ENCODE results near the gene PGAM1. TPM values are rescaled to one million over a fixed set of nuclear protein-coding genes. Genes with fewer than 3 reads are reported as not detected.

The PGAM1 gene
- total and polyA plus RNA-seq, 2 donors from 2014 or later: 161 to 328 TPM

DNA sequence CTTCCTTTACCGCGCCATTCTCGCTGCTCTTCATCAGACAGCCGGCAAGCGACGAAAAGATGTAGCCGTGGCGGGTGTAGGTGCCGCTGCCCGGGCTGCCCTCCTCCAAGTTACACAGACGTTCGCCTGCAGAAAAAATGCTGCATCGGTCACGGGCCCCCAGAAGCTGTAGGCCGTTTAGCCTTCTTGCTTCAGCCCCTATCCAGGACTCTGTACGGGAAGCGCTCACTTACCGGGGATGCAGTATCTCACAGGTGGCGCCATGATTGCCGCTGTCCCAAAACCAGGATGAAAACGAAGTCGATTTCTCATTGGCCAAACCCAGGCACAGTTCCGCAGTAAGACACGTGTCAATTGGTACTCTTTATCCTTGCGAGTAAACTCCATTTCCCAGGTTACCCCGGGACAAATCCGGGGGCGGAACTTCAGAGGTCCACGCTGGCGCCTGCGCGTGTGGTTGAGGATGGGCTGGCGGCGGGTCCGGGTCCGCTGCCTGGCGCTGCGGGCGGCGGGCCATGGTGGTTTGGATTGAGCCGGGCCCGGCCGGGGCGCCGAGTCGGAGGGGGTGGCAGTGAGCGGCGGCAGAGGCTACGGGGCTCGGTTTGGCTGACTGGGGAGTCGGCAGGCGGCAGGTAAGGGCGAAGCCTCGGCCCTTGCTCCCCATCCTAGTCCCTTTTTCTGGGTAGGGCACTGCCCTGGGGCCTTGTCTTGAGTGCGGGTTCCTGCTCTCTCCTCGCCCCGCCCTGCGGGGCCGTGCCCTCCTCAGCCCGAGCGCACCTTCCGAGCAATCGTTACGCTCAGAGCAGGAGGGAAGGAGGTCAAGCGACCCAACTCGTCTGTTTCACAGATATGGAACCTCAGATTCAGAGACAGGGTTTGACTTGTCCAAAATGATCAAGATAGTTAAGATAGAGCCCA lies 20.0 kb downstream of the PGAM1 start, which contains the start of the genes EXOSC1 and ZDHHC16:
EXOSC1 (minus strand) TSS at position 285 of the 918 bp plus-strand sequence; CDS start at position 264, 21 bp downstream.
ZDHHC16 (plus strand) TSS at position 454 of the 918 bp plus-strand sequence. CDS start 5,501 bp downstream, outside the sequence.
- intact Hi-C loops (cut with DNase I): no loop called here
- FAIRE-seq: peak; percentile 82
- Histone ChIP-seq H3K9ac (ENCODE audit: low read length in 3 of 3) (peak within 1 kb of the TSS; percentile 82 to 93 (median 84)), H3K4me3 (ENCODE audit: low read length in 3 of 3) (peak within 1 kb of the TSS; percentile 94 to 100 (median 97)), H3K27ac (ENCODE audit: low read depth in 2 of 2, low read length in 2 of 2) (peak within 1 kb of the TSS; percentile 55 to 69), H3K27me3 (ENCODE audit: control insufficient read depth, insufficient read depth, low read length) (no peaks in the 10 kb centered on the region), H3K9me3 (ENCODE audit: control insufficient read depth in 2 of 3, insufficient read depth in 1 of 3, low read length in 3 of 3) (no peaks in the 10 kb centered on the region), H3K4me1 (ENCODE audit: control insufficient read depth in 2 of 3, insufficient read depth in 2 of 3, low read depth in 1 of 3, low read length in 3 of 3) (peaks cover 0 to 19% (median 10%) of the 10 kb centered on the region in 3 donors), H3K36me3 (ENCODE audit: control insufficient read depth in 2 of 3, insufficient read depth in 3 of 3, low read length in 3 of 3) (peaks cover 0 to 5% (median 0%) of the 10 kb centered on the region in 3 donors)
- DNase-seq: peak; percentile 93 to 99 (median 96)
- TF ChIP-seq, protein P1, sequence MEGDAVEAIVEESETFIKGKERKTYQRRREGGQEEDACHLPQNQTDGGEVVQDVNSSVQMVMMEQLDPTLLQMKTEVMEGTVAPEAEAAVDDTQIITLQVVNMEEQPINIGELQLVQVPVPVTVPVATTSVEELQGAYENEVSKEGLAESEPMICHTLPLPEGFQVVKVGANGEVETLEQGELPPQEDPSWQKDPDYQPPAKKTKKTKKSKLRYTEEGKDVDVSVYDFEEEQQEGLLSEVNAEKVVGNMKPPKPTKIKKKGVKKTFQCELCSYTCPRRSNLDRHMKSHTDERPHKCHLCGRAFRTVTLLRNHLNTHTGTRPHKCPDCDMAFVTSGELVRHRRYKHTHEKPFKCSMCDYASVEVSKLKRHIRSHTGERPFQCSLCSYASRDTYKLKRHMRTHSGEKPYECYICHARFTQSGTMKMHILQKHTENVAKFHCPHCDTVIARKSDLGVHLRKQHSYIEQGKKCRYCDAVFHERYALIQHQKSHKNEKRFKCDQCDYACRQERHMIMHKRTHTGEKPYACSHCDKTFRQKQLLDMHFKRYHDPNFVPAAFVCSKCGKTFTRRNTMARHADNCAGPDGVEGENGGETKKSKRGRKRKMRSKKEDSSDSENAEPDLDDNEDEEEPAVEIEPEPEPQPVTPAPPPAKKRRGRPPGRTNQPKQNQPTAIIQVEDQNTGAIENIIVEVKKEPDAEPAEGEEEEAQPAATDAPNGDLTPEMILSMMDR (IDR thresholded peaks at IDR 0.05; ENCODE audit: borderline replicate concordance, extremely low read depth, insufficient read depth): no peak

DNA sequence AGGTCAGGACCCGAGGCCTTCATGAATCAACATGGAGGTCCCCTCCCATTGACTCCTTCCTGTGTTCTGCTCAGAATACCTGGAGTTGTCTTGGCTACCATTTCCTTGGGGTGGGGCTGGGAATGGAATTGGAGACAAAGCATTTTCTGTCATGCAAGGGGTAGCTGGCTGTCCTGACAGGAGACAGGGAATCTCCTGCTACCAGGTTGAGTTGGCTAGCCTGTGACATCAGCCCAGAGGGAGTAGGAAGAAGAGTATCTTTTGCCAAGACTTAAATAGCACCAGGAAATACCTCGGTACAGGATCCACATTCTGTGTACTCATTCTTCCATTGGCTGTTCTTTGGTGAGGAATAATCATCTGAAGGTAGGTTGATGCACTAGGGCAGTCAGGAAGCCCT lies 24.8 kb downstream of the PGAM1 start:
- Histone ChIP-seq H3K27ac (ENCODE audit: low read depth in 2 of 2, low read length in 2 of 2) (no peak overlapping the region), H3K4me1 (ENCODE audit: control insufficient read depth in 2 of 3, insufficient read depth in 2 of 3, low read depth in 1 of 3, low read length in 3 of 3) (peaks cover 0 to 13% (median 12%) of the 10 kb centered on the region in 3 donors), H3K9ac (ENCODE audit: low read length in 3 of 3) (no peak overlapping the region), H3K27me3 (ENCODE audit: control insufficient read depth, insufficient read depth, low read length) (no peaks in the 10 kb centered on the region), H3K4me3 (ENCODE audit: low read length in 3 of 3) (no peak overlapping the region), H3K36me3 (ENCODE audit: control insufficient read depth in 2 of 3, insufficient read depth in 3 of 3, low read length in 3 of 3) (peaks cover 0 to 3% (median 2%) of the 10 kb centered on the region in 3 donors), H3K9me3 (ENCODE audit: control insufficient read depth in 2 of 3, insufficient read depth in 1 of 3, low read length in 3 of 3) (no peaks in the 10 kb centered on the region)
- DNase-seq: no peak
- no peak for FAIRE-seq
- TF ChIP-seq, protein P1 (IDR thresholded peaks at IDR 0.05; ENCODE audit: borderline replicate concordance, extremely low read depth, insufficient read depth): no peak
- intact Hi-C loops (cut with DNase I): no loop called here

DNA sequence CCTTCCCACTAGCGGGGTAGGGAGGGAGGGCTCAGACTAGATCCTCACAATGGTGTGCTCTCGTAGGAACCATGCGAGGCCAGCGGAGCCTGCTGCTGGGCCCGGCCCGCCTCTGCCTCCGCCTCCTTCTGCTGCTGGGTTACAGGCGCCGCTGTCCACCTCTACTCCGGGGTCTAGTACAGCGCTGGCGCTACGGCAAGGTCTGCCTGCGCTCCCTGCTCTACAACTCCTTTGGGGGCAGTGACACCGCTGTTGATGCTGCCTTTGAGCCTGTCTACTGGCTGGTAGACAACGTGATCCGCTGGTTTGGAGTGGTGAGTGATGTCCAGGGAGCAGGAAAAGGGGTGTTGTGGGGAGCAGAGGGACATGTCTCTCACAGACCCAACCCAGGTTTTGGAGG lies 25.6 kb downstream of the PGAM1 start:
- intact Hi-C loops (cut with DNase I): no loop called here
- TF ChIP-seq, protein P1 (IDR thresholded peaks at IDR 0.05; ENCODE audit: borderline replicate concordance, extremely low read depth, insufficient read depth): no peak
- H3K27ac ChIP-seq (ENCODE audit: low read depth in 2 of 2, low read length in 2 of 2): no peak overlapping the region
- FAIRE-seq (no peak), DNase-seq (no peak)
- H3K27me3 ChIP-seq (ENCODE audit: control insufficient read depth, insufficient read depth, low read length): no peaks in the 10 kb centered on the region
- H3K4me1 ChIP-seq (ENCODE audit: control insufficient read depth in 2 of 3, insufficient read depth in 2 of 3, low read depth in 1 of 3, low read length in 3 of 3): peaks cover 0 to 13% (median 12%) of the 10 kb centered on the region in 3 donors
- H3K9me3 ChIP-seq (ENCODE audit: control insufficient read depth in 2 of 3, insufficient read depth in 1 of 3, low read length in 3 of 3): no peaks in the 10 kb centered on the region
- no peak overlapping the region for H3K4me3 ChIP-seq (ENCODE audit: low read length in 3 of 3)
- peaks cover 0 to 10% (median 2%) of the 10 kb centered on the region in 3 donors for H3K36me3 ChIP-seq (ENCODE audit: control insufficient read depth in 2 of 3, insufficient read depth in 3 of 3, low read length in 3 of 3)
- H3K9ac ChIP-seq (ENCODE audit: low read length in 3 of 3): no peak overlapping the region
